HG02678 (cell line): ENCODE data around the gene NR0B2.

Source experiments
- ATAC-seq: cut with Tn5 transposase; IDR thresholded peaks from one replicate; pipeline ENCODE4 v1.9.1; 2021; ENCODE audit warnings: mild to moderate bottlenecking, moderate library complexity; ENCODE audit not compliant: unreplicated experiment

The NR0B2 gene

GRCh38 chr1:26938004-26938658 is 24.4 kb upstream of the NR0B2 start:
- no peak for ATAC-seq

- no peak for ATAC-seq
Observed at GRCh38 chr1:26936823-26937222, 23.0 kb upstream of the NR0B2 start.

GRCh38 chr1:26932531-26932930 is 18.8 kb upstream of the NR0B2 start:
- no peak for ATAC-seq

GRCh38 chr1:26923711-26924110 is 9.9 kb upstream of the NR0B2 start:
- ATAC-seq: no peak

GRCh38 chr1:26922901-26923300 is 9.1 kb upstream of the NR0B2 start:
- no peak for ATAC-seq

GRCh38 chr1:26922431-26922729 is 8.6 kb upstream of the NR0B2 start:
- no peak for ATAC-seq

GRCh38 chr1:26921540-26922430 is 8.0 kb upstream of the NR0B2 start, which contains the start of gene NUDC:
Gene NUDC, plus strand, starts transcription at chr1:26921743. Its CDS starts 106 bp downstream, at chr1:26921849.
- ATAC-seq: peak; percentile 97

- ATAC-seq: peak; percentile 13
Observed at GRCh38 chr1:26921126-26921539, 7.4 kb upstream of the NR0B2 start.

- no peak for ATAC-seq
Observed at GRCh38 chr1:26915204-26915842, 1.5 kb upstream of the NR0B2 start.

- ATAC-seq: no peak
Observed at GRCh38 chr1:26913389-26913753, 404 bp downstream of the NR0B2 start.

- no peak for ATAC-seq
Observed at GRCh38 chr1:26912147-26912490, 1.7 kb downstream of the NR0B2 start.

- no peak for ATAC-seq
Observed at GRCh38 chr1:26911399-26912146, 2.2 kb downstream of the NR0B2 start.

- ATAC-seq: no peak
Observed at GRCh38 chr1:26910343-26911160, 3.2 kb downstream of the NR0B2 start.

- ATAC-seq: no peak
Observed at GRCh38 chr1:26909951-26910342, 3.8 kb downstream of the NR0B2 start.

- ATAC-seq: no peak
Observed at GRCh38 chr1:26907071-26907917, 6.5 kb downstream of the NR0B2 start.

- ATAC-seq: no peak
Observed at GRCh38 chr1:26900815-26901511, 12.8 kb downstream of the NR0B2 start.

- peak; percentile 87 for ATAC-seq
Observed at GRCh38 chr1:26900001-26900814, 13.6 kb downstream of the NR0B2 start, which contains the start of gene GPATCH3. Gene GPATCH3, minus strand, starts transcription at chr1:26900467. Its CDS starts 25 bp downstream, at chr1:26900442.

- ATAC-seq: no peak
Observed at GRCh38 chr1:26897351-26897750, 16.4 kb downstream of the NR0B2 start.
